NCI-H460 (cell line): ENCODE results near the gene PATJ. TPM values are rescaled to one million over a fixed set of nuclear protein-coding genes. Genes with fewer than 3 reads are reported as not detected.
"Not testable (repeated sequence)": the region's sequence is repeated elsewhere in the genome, so short reads cannot be mapped to it uniquely, and the experiment has no call there.

Experiments
- DNase-seq: peaks from one replicate; pipeline ENCODE4 v3.0.0-alpha.2; 2016; ENCODE audit warnings: low read depth; ENCODE audit errors: extremely low read depth
- total RNA-seq: library from RNA; depleted of rRNA; stranded (reverse); fragments of >200 nt; shearing (Covaris generic); gene quantifications from 2 replicates; pipeline ENCODE4 v1.2.3, GENCODE V29; 2014

The PATJ gene
- total RNA-seq, 1 experiment from 2014 or later, result 21.1 TPM

- no peak for DNase-seq
These were observed 194.6 kb downstream of the PATJ start for GRCh38 chr1:61936839-61937238.

GRCh38 chr1:61941794-61942193, 199.5 kb downstream of the PATJ start:
- DNase-seq, result no peak

GRCh38 chr1:61942856-61943255, 200.6 kb downstream of the PATJ start:
- DNase-seq, result no peak

- DNase-seq, result not testable (repeated sequence)
These were observed 206.4 kb downstream of the PATJ start for GRCh38 chr1:61948685-61949084.

GRCh38 chr1:61950418-61950817, 208.1 kb downstream of the PATJ start:
- no peak for DNase-seq

- DNase-seq, result no peak
These were observed 209.7 kb downstream of the PATJ start for GRCh38 chr1:61951731-61952580.

- DNase-seq, result no peak
These were observed 210.4 kb downstream of the PATJ start for GRCh38 chr1:61952675-61953074.

GRCh38 chr1:61953076-61953789, 211.0 kb downstream of the PATJ start:
- no peak for DNase-seq

- no peak for DNase-seq
These were observed 211.5 kb downstream of the PATJ start for GRCh38 chr1:61953790-61954150.

- DNase-seq, result no peak
These were observed 213.0 kb downstream of the PATJ start for GRCh38 chr1:61955261-61955660.

- no peak for DNase-seq
These were observed 213.9 kb downstream of the PATJ start for GRCh38 chr1:61956016-61956645.

- DNase-seq, result no peak
These were observed 214.5 kb downstream of the PATJ start for GRCh38 chr1:61956784-61957183.

GRCh38 chr1:61961009-61961408, 218.7 kb downstream of the PATJ start:
- no peak for DNase-seq

- DNase-seq, result no peak
These were observed 220.4 kb downstream of the PATJ start for GRCh38 chr1:61962631-61963030.

- DNase-seq, result not testable (repeated sequence)
These were observed 224.4 kb downstream of the PATJ start for GRCh38 chr1:61966450-61967225.

GRCh38 chr1:61967750-61968149, 225.5 kb downstream of the PATJ start:
- no peak for DNase-seq

GRCh38 chr1:61968869-61969268, 226.6 kb downstream of the PATJ start:
- no peak for DNase-seq

GRCh38 chr1:61973100-61973837, 231.0 kb downstream of the PATJ start:
- no peak for DNase-seq

- DNase-seq, result no peak
These were observed 233.4 kb downstream of the PATJ start for GRCh38 chr1:61975638-61976037.

GRCh38 chr1:61976566-61976965, 234.3 kb downstream of the PATJ start:
- no peak for DNase-seq
